Neural cell (in vitro differentiated cells): Measurements from ENCODE around the gene KIRREL3. TPM values are rescaled to one million over a fixed set of nuclear protein-coding genes. Genes with fewer than 3 reads are reported as not detected.

Experiments used
- H2AFZ ChIP-seq: fragments of 200-600, 300-800 bp; sonication (generic), shearing (Covaris generic); 2 replicates; pipeline ENCODE4 v1.6.0; 2014; ENCODE audit warnings: low read depth, mild to moderate bottlenecking, antibody characterized with exemption, low read length, moderate library complexity
- H3F3A ChIP-seq: fragments of 200-600 bp; shearing (Covaris generic); 2 replicates; pipeline ENCODE4 v1.6.1; 2016; ENCODE audit warnings: mild to moderate bottlenecking, moderate library complexity, mixed read lengths, antibody characterized with exemption, low read length; ENCODE audit not compliant: insufficient read depth, poor library complexity, severe bottlenecking
- H3K27ac ChIP-seq: fragments of 200-600, 300-800 bp; sonication (generic), shearing (Covaris generic); 2 replicates; pipeline ENCODE4 v1.5.1; 2014; ENCODE audit warnings: mild to moderate bottlenecking, low read length, moderate library complexity
- H3K27me3 ChIP-seq: fragments of 300-800, 200-600 bp; sonication (generic), shearing (Covaris generic); 2 replicates; pipeline ENCODE4 v1.6.0; 2014; ENCODE audit warnings: mild to moderate bottlenecking, low read depth, low read length, moderate library complexity; ENCODE audit not compliant: insufficient read depth
- H3K36me3 ChIP-seq: fragments of 300-800, 200-600 bp; sonication (generic), shearing (Covaris generic); 2 replicates; pipeline ENCODE4 v1.5.1; 2014; ENCODE audit warnings: mild to moderate bottlenecking, antibody characterized with exemption, low read length, moderate library complexity; ENCODE audit not compliant: insufficient read depth
- H3K4me2 ChIP-seq: fragments of 300-800, 200-600 bp; sonication (generic), shearing (Covaris generic); 2 replicates; pipeline ENCODE4 v1.6.0; 2014; ENCODE audit warnings: mild to moderate bottlenecking, low read length
- H3K4me3 ChIP-seq: fragments of 300-800, 200-600 bp; sonication (generic), shearing (Covaris generic); 2 replicates; pipeline ENCODE4 v1.5.1; 2014; ENCODE audit warnings: mild to moderate bottlenecking, low read length, moderate library complexity
- H3K79me2 ChIP-seq: fragments of 200-600 bp; shearing (Covaris generic); replicated peaks from 2 replicates; pipeline ENCODE4 v1.6.0; 2014; ENCODE audit warnings: mild to moderate bottlenecking, low read length, moderate library complexity; ENCODE audit not compliant: insufficient read depth
- H3K9ac ChIP-seq: fragments of 300-800, 200-600 bp; sonication (generic), shearing (Covaris generic); 2 replicates; pipeline ENCODE4 v1.6.1; 2016; ENCODE audit warnings: mild to moderate bottlenecking, low read length, mixed read lengths
- H3K9me2 ChIP-seq: fragments of 200-600 bp; shearing (Covaris generic); 2 replicates; pipeline ENCODE4 v1.6.1; 2016; ENCODE audit warnings: mild to moderate bottlenecking, low read length, mixed read lengths; ENCODE audit not compliant: insufficient read depth
- H3K9me3 ChIP-seq: fragments of 200-600, 300-800 bp; sonication (generic), shearing (Covaris generic); 2 replicates; pipeline ENCODE4 v1.6.1; 2016; ENCODE audit warnings: mild to moderate bottlenecking, mixed run types, low read length, moderate library complexity, mixed read lengths
- H4K20me1 ChIP-seq: fragments of 200-600 bp; shearing (Covaris generic); 2 replicates; pipeline ENCODE4 v1.6.1; 2016; ENCODE audit warnings: mild to moderate bottlenecking, mixed run types; ENCODE audit not compliant: insufficient read depth
- CTCF ChIP-seq: fragments of 450-650 bp; IDR thresholded peaks from 2 replicates; pipeline ENCODE4 v1.5.1; 2014; ENCODE audit warnings: antibody characterized with exemption, mild to moderate bottlenecking, moderate library complexity; ENCODE audit not compliant: poor library complexity, severe bottlenecking
- EP300 ChIP-seq: fragments of 450-650 bp; conservative IDR thresholded peaks from 2 replicates; pipeline ENCODE4 v1.6.1; 2014; ENCODE audit warnings: antibody characterized with exemption, mild to moderate bottlenecking, moderate library complexity; ENCODE audit not compliant: poor library complexity, severe bottlenecking
- EZH2 ChIP-seq: fragments of 200-600, 300-800 bp; shearing (Covaris generic), sonication (generic); IDR thresholded peaks from 2 replicates; pipeline ENCODE4 v1.6.1; 2014; ENCODE audit warnings: antibody characterized with exemption, low read length, borderline replicate concordance, mild to moderate bottlenecking; ENCODE audit not compliant: insufficient read depth, poor library complexity, severe bottlenecking
- MXI1 ChIP-seq: fragments of 450-650 bp; conservative IDR thresholded peaks from 2 replicates; pipeline ENCODE4 v1.6.1; 2014; ENCODE audit warnings: antibody characterized with exemption, mild to moderate bottlenecking; ENCODE audit not compliant: poor library complexity, severe bottlenecking
- POLR2AphosphoS5 ChIP-seq: IDR thresholded peaks from 2 replicates; pipeline ENCODE4 v1.6.1; 2012
- RAD21 ChIP-seq: fragments of 450-650 bp; conservative IDR thresholded peaks from 2 replicates; pipeline ENCODE4 v1.6.1; 2014; ENCODE audit warnings: antibody characterized with exemption, mild to moderate bottlenecking, moderate library complexity
- REST ChIP-seq: IDR thresholded peaks from 2 replicates; pipeline ENCODE4 v1.6.1; 2012; ENCODE audit warnings: borderline replicate concordance
- SMC3 ChIP-seq: fragments of 450-650 bp; conservative IDR thresholded peaks from 2 replicates; pipeline ENCODE4 v1.6.1; 2014; ENCODE audit warnings: antibody characterized with exemption, mild to moderate bottlenecking, moderate library complexity; ENCODE audit not compliant: poor library complexity
- TAF1 ChIP-seq: IDR thresholded peaks from 2 replicates; pipeline ENCODE4 v1.6.1; 2012; ENCODE audit warnings: low read depth
- polyA plus RNA-seq: library from polyadenylated mRNA; depleted of rRNA; stranded (reverse); fragments of >200 nt; gene quantifications from 2 replicates; pipeline ENCODE4 v1.2.3, GENCODE V29; 2014

The KIRREL3 gene
- polyA plus RNA-seq, 1 donor from 2014 or later: 23.8 TPM

GRCh38 chr11:126502159-126502558, 498.4 kb downstream of the KIRREL3 start (continued):
- no peak for TF ChIP-seq RAD21
- no peak for TF ChIP-seq EP300

- no peaks in the 10 kb centered on the region for H3K27me3 ChIP-seq
- no peak overlapping the region for H3K4me2 ChIP-seq
- no peaks in the 10 kb centered on the region for H4K20me1 ChIP-seq
- no peak overlapping the region for H2AFZ ChIP-seq
- no peaks in the 10 kb centered on the region for H3F3A ChIP-seq
- no peaks in the 10 kb centered on the region for H3K9me3 ChIP-seq
- H3K9me2 ChIP-seq: no peaks in the 10 kb centered on the region
- no peak overlapping the region for H3K27ac ChIP-seq
- TF ChIP-seq SMC3 (no peak), MXI1 (no peak), REST (no peak), EZH2 (no peak), RAD21 (no peak), TAF1 (no peak), CTCF (no peak), POLR2AphosphoS5 (no peak), EP300 (no peak)
- H3K36me3 ChIP-seq: no peaks in the 10 kb centered on the region
- H3K9ac ChIP-seq: no peak overlapping the region
- no peaks in the 10 kb centered on the region for H3K79me2 ChIP-seq
- H3K4me3 ChIP-seq: no peak overlapping the region
These were observed 498.9 kb downstream of the KIRREL3 start for GRCh38 chr11:126501641-126502040.

- TF ChIP-seq RAD21 (no peak), EZH2 (no peak), MXI1 (no peak), TAF1 (no peak), SMC3 (no peak), POLR2AphosphoS5 (no peak), REST (no peak), EP300 (no peak), CTCF (no peak)
- no peaks in the 10 kb centered on the region for H4K20me1 ChIP-seq
- H3K27me3 ChIP-seq: no peaks in the 10 kb centered on the region
- H3K9me3 ChIP-seq: no peaks in the 10 kb centered on the region
- no peak overlapping the region for H3K9ac ChIP-seq
- H3F3A ChIP-seq: no peaks in the 10 kb centered on the region
- no peaks in the 10 kb centered on the region for H3K9me2 ChIP-seq
- H2AFZ ChIP-seq: no peak overlapping the region
- no peak overlapping the region for H3K27ac ChIP-seq
- no peaks in the 10 kb centered on the region for H3K79me2 ChIP-seq
- H3K36me3 ChIP-seq: no peaks in the 10 kb centered on the region
- H3K4me2 ChIP-seq: no peak overlapping the region
- H3K4me3 ChIP-seq: no peak overlapping the region
These were observed 499.6 kb downstream of the KIRREL3 start for GRCh38 chr11:126500981-126501380.
